ENCODE data around the gene CYP3A5.

- TF ChIP-seq CTCF (IDR thresholded peaks at IDR 0.05) (no peak), POLR2A (IDR thresholded peaks at IDR 0.05) (no peak)
Measured at GRCh38 chr7:99665312-99666012, 14.3 kb downstream of the CYP3A5 start.
